ENCODE measurements around the gene KCTD12.

KCTD12 gene

DNA sequence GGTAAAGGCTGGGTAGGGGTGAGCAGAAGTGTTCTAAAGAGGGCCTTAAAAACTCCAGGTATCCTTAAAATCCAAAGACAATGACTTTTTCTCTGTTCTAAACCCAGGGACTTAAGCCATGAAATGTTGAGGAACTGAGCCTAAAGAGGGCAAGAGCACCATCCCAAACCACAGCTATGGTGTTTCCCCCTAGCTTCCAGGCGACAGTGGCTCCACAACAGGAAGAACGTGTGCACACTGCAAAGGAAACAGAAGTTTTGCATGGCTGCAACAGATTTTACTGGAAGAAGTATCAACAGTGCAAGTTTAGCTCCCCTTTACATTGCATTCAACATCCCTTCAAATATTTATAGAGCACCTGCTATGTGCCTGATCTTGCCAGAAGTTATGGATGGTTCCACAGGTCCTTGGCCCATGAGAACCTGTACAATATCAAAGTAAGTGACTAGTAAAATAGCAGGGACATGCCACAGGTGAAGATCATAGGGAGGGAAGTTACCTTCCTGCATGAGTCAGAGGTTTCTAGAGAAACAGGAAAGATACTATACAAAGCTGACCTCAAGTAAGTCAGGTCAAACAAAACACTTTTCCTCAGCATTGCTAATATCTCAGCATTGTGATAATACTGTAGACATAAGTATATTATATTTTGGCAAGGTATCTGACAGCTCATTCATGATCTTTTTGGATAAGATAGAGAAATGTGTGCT is 8.4 kb upstream of the KCTD12 start:
- TF ChIP-seq, protein P1, sequence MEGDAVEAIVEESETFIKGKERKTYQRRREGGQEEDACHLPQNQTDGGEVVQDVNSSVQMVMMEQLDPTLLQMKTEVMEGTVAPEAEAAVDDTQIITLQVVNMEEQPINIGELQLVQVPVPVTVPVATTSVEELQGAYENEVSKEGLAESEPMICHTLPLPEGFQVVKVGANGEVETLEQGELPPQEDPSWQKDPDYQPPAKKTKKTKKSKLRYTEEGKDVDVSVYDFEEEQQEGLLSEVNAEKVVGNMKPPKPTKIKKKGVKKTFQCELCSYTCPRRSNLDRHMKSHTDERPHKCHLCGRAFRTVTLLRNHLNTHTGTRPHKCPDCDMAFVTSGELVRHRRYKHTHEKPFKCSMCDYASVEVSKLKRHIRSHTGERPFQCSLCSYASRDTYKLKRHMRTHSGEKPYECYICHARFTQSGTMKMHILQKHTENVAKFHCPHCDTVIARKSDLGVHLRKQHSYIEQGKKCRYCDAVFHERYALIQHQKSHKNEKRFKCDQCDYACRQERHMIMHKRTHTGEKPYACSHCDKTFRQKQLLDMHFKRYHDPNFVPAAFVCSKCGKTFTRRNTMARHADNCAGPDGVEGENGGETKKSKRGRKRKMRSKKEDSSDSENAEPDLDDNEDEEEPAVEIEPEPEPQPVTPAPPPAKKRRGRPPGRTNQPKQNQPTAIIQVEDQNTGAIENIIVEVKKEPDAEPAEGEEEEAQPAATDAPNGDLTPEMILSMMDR (IDR thresholded peaks at IDR 0.05; ENCODE audit: insufficient read depth, low read length, poor library complexity, severe bottlenecking): no peak
- no peak for TF ChIP-seq EZH2phosphoT487 (conservative IDR thresholded peaks at IDR 0.05; ENCODE audit: low read length)
- Histone ChIP-seq H3K36me3 (ENCODE audit: low read length) (no peaks in the 10 kb centered on the region), H3K9me3 (ENCODE audit: insufficient read depth, low read length) (no peaks in the 10 kb centered on the region), H2AFZ (ENCODE audit: low read depth, low read length, severe bottlenecking) (no peak overlapping the region), H3K27me3 (ENCODE audit: low read length) (no peaks in the 10 kb centered on the region), H3F3A (ENCODE audit: insufficient read depth) (no peaks in the 10 kb centered on the region), H3K4me2 (ENCODE audit: low read depth, low read length, poor library complexity, severe bottlenecking) (no peak overlapping the region), H4K20me1 (ENCODE audit: low read depth, low read length) (no peaks in the 10 kb centered on the region), H3K9me2 (replicated peaks; ENCODE audit: insufficient read depth, low read length) (no peaks in the 10 kb centered on the region), H3K79me2 (ENCODE audit: insufficient read depth, low read length) (no peaks in the 10 kb centered on the region), H3K27ac (ENCODE audit: low read depth, low read length) (no peak overlapping the region), H3K4me3 (ENCODE audit: insufficient read depth, low read length, poor library complexity, severe bottlenecking) (no peak overlapping the region), H3K9ac (ENCODE audit: low read length) (no peak overlapping the region)

DNA sequence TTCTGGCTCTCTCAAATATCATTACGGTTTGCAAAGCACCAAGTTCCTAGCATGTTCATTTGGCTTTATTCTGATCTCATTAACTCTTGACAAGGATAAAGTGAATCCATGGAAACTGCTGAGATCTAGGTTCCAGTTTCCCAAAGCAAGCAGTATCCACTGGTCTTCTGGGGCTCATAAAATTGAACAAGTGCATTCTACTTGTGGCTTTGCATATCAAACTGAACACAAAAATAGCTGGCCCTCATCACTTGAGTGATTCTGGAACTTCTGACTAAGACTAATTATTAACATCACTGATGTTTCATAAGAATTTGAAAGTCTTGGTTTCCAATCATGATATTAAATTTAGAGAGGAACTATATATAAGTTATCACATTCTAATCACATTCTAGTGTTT is 6.3 kb upstream of the KCTD12 start:
- no peak overlapping the region for H3K27ac ChIP-seq (ENCODE audit: low read depth, low read length)
- TF ChIP-seq, protein P1 (IDR thresholded peaks at IDR 0.05; ENCODE audit: insufficient read depth, low read length, poor library complexity, severe bottlenecking): no peak
- no peak for TF ChIP-seq EZH2phosphoT487 (conservative IDR thresholded peaks at IDR 0.05; ENCODE audit: low read length)
- no peak overlapping the region for H3K4me3 ChIP-seq (ENCODE audit: insufficient read depth, low read length, poor library complexity, severe bottlenecking)
- H3K79me2 ChIP-seq (ENCODE audit: insufficient read depth, low read length): no peaks in the 10 kb centered on the region
- no peak overlapping the region for H3K9ac ChIP-seq (ENCODE audit: low read length)
- no peak overlapping the region for H3K4me2 ChIP-seq (ENCODE audit: low read depth, low read length, poor library complexity, severe bottlenecking)
- H2AFZ ChIP-seq (ENCODE audit: low read depth, low read length, severe bottlenecking): no peak overlapping the region
- H3K9me3 ChIP-seq (ENCODE audit: insufficient read depth, low read length): no peaks in the 10 kb centered on the region
- no peaks in the 10 kb centered on the region for H3F3A ChIP-seq (ENCODE audit: insufficient read depth)
- no peaks in the 10 kb centered on the region for H3K36me3 ChIP-seq (ENCODE audit: low read length)
- H3K27me3 ChIP-seq (ENCODE audit: low read length): no peaks in the 10 kb centered on the region
- H4K20me1 ChIP-seq (ENCODE audit: low read depth, low read length): no peaks in the 10 kb centered on the region
- no peaks in the 10 kb centered on the region for H3K9me2 ChIP-seq (replicated peaks; ENCODE audit: insufficient read depth, low read length)

DNA sequence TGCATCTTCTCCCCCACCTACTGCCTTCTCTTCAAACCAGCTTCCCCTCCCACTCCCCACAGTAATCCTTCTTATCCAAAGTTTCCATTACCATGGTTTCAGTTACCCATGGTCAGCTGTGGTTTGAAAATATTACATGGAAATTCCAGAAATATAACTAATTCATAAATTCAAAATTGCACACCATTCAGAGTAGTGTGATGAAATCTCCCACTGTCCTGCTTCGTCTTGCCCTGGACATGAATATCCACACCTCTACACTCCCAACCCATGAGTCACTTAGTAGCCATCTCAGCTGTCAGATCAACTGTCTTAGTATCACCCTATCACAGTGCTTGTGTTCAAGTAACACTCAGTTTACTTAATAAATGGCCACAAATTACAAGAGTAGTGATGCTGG is 3.8 kb upstream of the KCTD12 start:
- Histone ChIP-seq H3K9me3 (ENCODE audit: insufficient read depth, low read length) (no peaks in the 10 kb centered on the region), H4K20me1 (ENCODE audit: low read depth, low read length) (no peaks in the 10 kb centered on the region), H3K4me2 (ENCODE audit: low read depth, low read length, poor library complexity, severe bottlenecking) (no peak overlapping the region), H3K9ac (ENCODE audit: low read length) (no peak overlapping the region), H3K79me2 (ENCODE audit: insufficient read depth, low read length) (no peaks in the 10 kb centered on the region), H3K27ac (ENCODE audit: low read depth, low read length) (no peak overlapping the region), H3K27me3 (ENCODE audit: low read length) (no peaks in the 10 kb centered on the region), H3K4me3 (ENCODE audit: insufficient read depth, low read length, poor library complexity, severe bottlenecking) (no peak overlapping the region), H3K36me3 (ENCODE audit: low read length) (no peaks in the 10 kb centered on the region), H2AFZ (ENCODE audit: low read depth, low read length, severe bottlenecking) (no peak overlapping the region), H3K9me2 (replicated peaks; ENCODE audit: insufficient read depth, low read length) (no peaks in the 10 kb centered on the region), H3F3A (ENCODE audit: insufficient read depth) (0 out of 2 replicates have a peak, but pooled peaks cover 3% of the 10 kb centered on the region)
- TF ChIP-seq EZH2phosphoT487 (conservative IDR thresholded peaks at IDR 0.05; ENCODE audit: low read length): no peak
- TF ChIP-seq, protein P1 (IDR thresholded peaks at IDR 0.05; ENCODE audit: insufficient read depth, low read length, poor library complexity, severe bottlenecking): no peak

All from SU-DHL-6 (cell line).